IMR-90 (cell line): ENCODE data around the gene ABHD13. TPM values are rescaled to one million over a fixed set of nuclear protein-coding genes. Genes with fewer than 3 reads are reported as not detected.

Source experiments
- ATAC-seq: fragments of 200-7000 bp; cut with Tn5 transposase; 2 replicates; pipeline ENCODE4 v1.9.1; 2020; ENCODE audit warnings: low read depth, mild to moderate bottlenecking, moderate library complexity
- BruUV-seq: library from RNA; stranded (reverse); fragments of 400-500 nt; replicated peaks from 2 replicates; lab custom pipeline; 2021; lab: Mats Ljungman, UMichigan
- CTCF ChIA-PET: fragments of 300-600 bp; formaldehyde crosslinking; extraction: SDS; loops from one replicate; lab custom pipeline; 2021; ENCODE audit warnings: antibody characterized with exemption; lab: Yijun Ruan, JAX
- POLR2A ChIA-PET: fragments of 300-600 bp; sonication (Branson Sonifier 250); formaldehyde crosslinking; loops from one replicate; lab custom pipeline; 2022; ENCODE audit warnings: antibody characterized with exemption; ENCODE audit not compliant: unreplicated experiment; lab: Charles Lee
- DNase-seq: peaks from one replicate; pipeline ENCODE4 v3.0.0; 2013
- H2AFZ ChIP-seq: replicated peaks from 2 replicates; pipeline ENCODE3; 2013; ENCODE audit warnings: low read length, mild to moderate bottlenecking; ENCODE audit not compliant: poor library complexity
- H2AK5ac ChIP-seq: 2 replicates; pipeline ENCODE4 v1.6.1; 2013; ENCODE audit warnings: low read depth, low read length, inconsistent platforms
- H2AK9ac ChIP-seq: replicated peaks from 2 replicates; pipeline ENCODE3; 2013; ENCODE audit warnings: mild to moderate bottlenecking, low read depth, low read length, moderate library complexity; ENCODE audit not compliant: poor library complexity
- H2BK120ac ChIP-seq: 2 replicates; pipeline ENCODE4 v1.6.1; 2013; ENCODE audit warnings: low read depth, low read length, inconsistent platforms
- H2BK15ac ChIP-seq: 3 replicates; pipeline ENCODE4 v1.6.1; 2013; ENCODE audit warnings: low read depth, low read length, inconsistent platforms
- H2BK20ac ChIP-seq: 2 replicates; pipeline ENCODE4 v1.6.1; 2013; ENCODE audit warnings: low read depth, mild to moderate bottlenecking, inconsistent platforms, low read length, moderate library complexity
- H2BK5ac ChIP-seq: 2 replicates; pipeline ENCODE4 v1.6.1; 2013; ENCODE audit warnings: mild to moderate bottlenecking, low read depth, low read length, inconsistent platforms; ENCODE audit not compliant: poor library complexity, severe bottlenecking
- H3K14ac ChIP-seq: replicated peaks from 2 replicates; pipeline ENCODE4 v1.6.1; 2013; ENCODE audit warnings: low read depth, low read length, inconsistent platforms
- H3K18ac ChIP-seq: 2 replicates; pipeline ENCODE4 v1.6.1; 2013; ENCODE audit warnings: low read depth, low read length, control low read depth
- H3K23ac ChIP-seq: 2 replicates; pipeline ENCODE4 v1.6.1; 2013; ENCODE audit warnings: low read depth, low read length, inconsistent platforms
- H3K27ac ChIP-seq: 2 replicates; pipeline ENCODE4 v1.5.1; 2013; ENCODE audit warnings: mild to moderate bottlenecking, control low read depth, low read length; ENCODE audit not compliant: insufficient read depth
- H3K27me3 ChIP-seq: 2 replicates; pipeline ENCODE4 v1.6.1; 2013; ENCODE audit warnings: low read length; ENCODE audit not compliant: control insufficient read depth, insufficient read depth
- H3K36me3 ChIP-seq: 2 replicates; pipeline ENCODE4 v1.6.1; 2013; ENCODE audit warnings: low read length, mixed read lengths; ENCODE audit not compliant: control insufficient read depth, insufficient read depth
- H3K4ac ChIP-seq: 2 replicates; pipeline ENCODE4 v1.6.1; 2013; ENCODE audit warnings: low read depth, low read length, inconsistent platforms
- H3K4me1 ChIP-seq: 2 replicates; pipeline ENCODE4 v1.6.1; 2013; ENCODE audit warnings: low read length, mixed read lengths; ENCODE audit not compliant: control insufficient read depth, insufficient read depth
- H3K4me2 ChIP-seq: 2 replicates; pipeline ENCODE4 v1.6.1; 2013; ENCODE audit warnings: low read depth, mild to moderate bottlenecking, control low read depth, low read length, moderate library complexity
- H3K4me3 ChIP-seq: 2 replicates; pipeline ENCODE4 v1.5.1; 2013; ENCODE audit warnings: low read depth, mild to moderate bottlenecking, control low read depth, low read length, moderate library complexity; ENCODE audit not compliant: insufficient read depth
- H3K56ac ChIP-seq: 2 replicates; pipeline ENCODE4 v1.6.1; 2013; ENCODE audit warnings: low read length, inconsistent platforms; ENCODE audit not compliant: insufficient read depth; ENCODE audit errors: extremely low read depth
- H3K79me1 ChIP-seq, 2 experiments: 2 replicates each; pipeline ENCODE4 v1.6.1; 2013; ENCODE audit warnings: low read length in 2 of 2, inconsistent platforms in 1 of 2, low read depth in 1 of 2
- H3K9ac ChIP-seq: 2 replicates; pipeline ENCODE4 v1.6.1; 2013; ENCODE audit warnings: low read depth, low read length, control low read depth
- H3K9me1 ChIP-seq: 2 replicates; pipeline ENCODE4 v1.6.1; 2013; ENCODE audit warnings: low read length, inconsistent platforms; ENCODE audit not compliant: insufficient read depth
- H3K9me3 ChIP-seq: 2 replicates; pipeline ENCODE4 v1.6.1; 2013; ENCODE audit warnings: low read length; ENCODE audit not compliant: control insufficient read depth, insufficient read depth
- H4K20me1 ChIP-seq: 2 replicates; pipeline ENCODE4 v1.6.1; 2013; ENCODE audit warnings: low read length, inconsistent platforms; ENCODE audit not compliant: insufficient read depth
- H4K5ac ChIP-seq: 2 replicates; pipeline ENCODE4 v1.6.1; 2013; ENCODE audit warnings: mild to moderate bottlenecking, low read depth, low read length, control low read depth
- H4K8ac ChIP-seq, 2 experiments: 2 replicates each; pipeline ENCODE4 v1.6.1; 2013; ENCODE audit warnings: low read depth in 2 of 2, low read length in 2 of 2, control low read depth in 1 of 2, inconsistent platforms in 1 of 2
- H4K91ac ChIP-seq: 2 replicates; pipeline ENCODE4 v1.6.1; 2013; ENCODE audit warnings: low read depth, low read length, inconsistent platforms; ENCODE audit not compliant: insufficient read depth
- CEBPB ChIP-seq: IDR thresholded peaks from 2 replicates; pipeline ENCODE4 v1.6.1; 2012; ENCODE audit warnings: low read depth, low read length, improper control_type of control experiment
- CHD1 ChIP-seq: IDR thresholded peaks from 2 replicates; pipeline ENCODE4 v1.6.1; 2012; ENCODE audit warnings: low read depth, low read length, improper control_type of control experiment
- RFX5 ChIP-seq: IDR thresholded peaks from 2 replicates; pipeline ENCODE4 v1.8.0; 2012; ENCODE audit warnings: low read depth, mild to moderate bottlenecking, low read length, moderate library complexity
- WGBS, 2 experiments: methylation state at CpG; one replicate each; pipeline versions ENCODE4 v1.1.5 to v1.1.7; 2013; ENCODE audit warnings: missing lambda C conversion rate in 2 of 2; ENCODE audit not compliant: insufficient read length in 1 of 2; ENCODE audit errors: extremely low coverage in 2 of 2; 5-methylcytosine and 5-hydroxymethylcytosine counted together
- dilution Hi-C: fragments of 300-500 bp; cut with HindIII; formaldehyde crosslinking; loops from one replicate; pipeline ENCODE4 v1.14.3; 2018; ENCODE audit warnings: low sequenced_read_pairs; ENCODE audit not compliant: unreplicated experiment
- in situ Hi-C: fragments of 300-500 bp; cut with MboI; formaldehyde crosslinking; loops from 3 replicates; pipeline ENCODE4 v1.14.3; 2019; ENCODE audit warnings: low sequenced_read_pairs, inconsistent platforms, mixed read lengths
- intact Hi-C: fragments of 100-400 bp; cut with micrococcal nuclease; formaldehyde crosslinking; loops from 2 replicates; pipeline ENCODE4 v1.10.0; 2022
- polyA plus RNA-seq, 3 experiments: library from polyadenylated mRNA; depleted of rRNA; stranded (reverse); fragments of >200 nt; gene quantifications; 2 replicates each; pipeline ENCODE4 v1.2.3, GENCODE V29; 2012; ENCODE audit warnings: low replicate concordance in 1 of 3
- total RNA-seq: library from RNA; depleted of rRNA; stranded (reverse); fragments of >200 nt; gene quantifications from 2 replicates; pipeline ENCODE4 v1.2.3, GENCODE V29; 2012; rRNA removed

The ABHD13 gene
- total and polyA plus RNA-seq, 2 of the 4 experiments (the other 2 are of a cell fraction) = 4.0 to 4.1 TPM

GRCh38 chr13:108283110-108283509 is 64.9 kb downstream of the ABHD13 start:
- WGBS, 2 experiments = no CpG with 5 or more reads among the region's 3 CpGs
- no peaks in the 10 kb centered on the region for H3K4me1 ChIP-seq
- no peak overlapping the region for H2BK5ac ChIP-seq
- H3K27ac ChIP-seq = no peak overlapping the region
- H2BK20ac ChIP-seq = no peak overlapping the region
- H2AK9ac ChIP-seq = no peak overlapping the region
- no peak overlapping the region for H3K18ac ChIP-seq
- no peak overlapping the region for H3K23ac ChIP-seq
- no peak overlapping the region for H2BK15ac ChIP-seq
- H3K4me3 ChIP-seq = no peak overlapping the region
- no peak overlapping the region for H2BK120ac ChIP-seq
- TF ChIP-seq RFX5 (no peak), CEBPB (peak; percentile 67), CHD1 (no peak)
- H2AFZ ChIP-seq = no peak overlapping the region
- ChIA-PET CTCF (no interaction called here), POLR2A (no interaction called here)
- BruUV-seq = no TSS peak
- H3K27me3 ChIP-seq = no peaks in the 10 kb centered on the region
- no peaks in the 10 kb centered on the region for H3K9me3 ChIP-seq
- H4K5ac ChIP-seq = no peak overlapping the region
- no peaks in the 10 kb centered on the region for H3K79me1 ChIP-seq
- no peak overlapping the region for H4K8ac ChIP-seq
- H3K36me3 ChIP-seq = no peaks in the 10 kb centered on the region
- peak; percentile 17 for DNase-seq
- no peak overlapping the region for H3K4ac ChIP-seq
- H2AK5ac ChIP-seq = no peak overlapping the region
- no peaks in the 10 kb centered on the region for H4K20me1 ChIP-seq
- no peak for ATAC-seq
- no peak overlapping the region for H4K91ac ChIP-seq
- H3K56ac ChIP-seq = no peak overlapping the region
- H3K4me2 ChIP-seq = no peak overlapping the region
- dilution Hi-C loops (no loop called here), intact Hi-C loops (no loop called here), in situ Hi-C loops (no loop called here)
- no peak overlapping the region for H3K14ac ChIP-seq
- H3K9me1 ChIP-seq = no peaks in the 10 kb centered on the region
- no peak overlapping the region for H3K9ac ChIP-seq

Other genes starting within 250 kb of the ABHD13 start
- 7.2 and 11.7 TPM in 2 replicates for gene LIG4, start 2.9 kb upstream of the ABHD13 start, total RNA-seq
- 3.5 and 5.0 TPM in 2 replicates for gene LIG4, start 2.9 kb upstream of the ABHD13 start, polyA plus RNA-seq (2012; rRNA removed)
- gene TNFSF13B, start 51.3 kb downstream of the ABHD13 start, total RNA-seq = 0.54 and 0.56 TPM in 2 replicates
- 0.29 and 0.33 TPM in 2 replicates for gene TNFSF13B, start 51.3 kb downstream of the ABHD13 start, polyA plus RNA-seq (2012; rRNA removed)